T-helper 1 cell treated with Interleukin-12 subunit alpha and Interleukin-12 subunit beta and Interleukin-4 antibody, amounts not matched to agents 30 μg/mL and 1 μg/mL, for 36 hours (primary cell): ENCODE measurements around the gene FHAD1.
A peak's percentile ranks its signal among the peaks of the same experiment; 100 is the strongest.

Experiments used
- H3K27ac Mint-ChIP-seq: one replicate; pipeline ENCODE4 v1.8.0; 2021; ENCODE audit warnings: mild to moderate bottlenecking, mixed read lengths
- H3K27me3 Mint-ChIP-seq: one replicate; pipeline ENCODE4 v1.8.0; 2021; ENCODE audit warnings: low read depth, mixed read lengths
- H3K36me3 Mint-ChIP-seq: one replicate; pipeline ENCODE4 v1.8.0; 2021; ENCODE audit warnings: low read depth, mixed read lengths
- H3K4me1 Mint-ChIP-seq: one replicate; pipeline ENCODE4 v1.8.0; 2021; ENCODE audit warnings: low read depth, mixed read lengths
- H3K4me3 Mint-ChIP-seq: one replicate; pipeline ENCODE4 v1.8.0; 2021; ENCODE audit warnings: mild to moderate bottlenecking, moderate library complexity, mixed read lengths
- H3K9me3 Mint-ChIP-seq: one replicate; pipeline ENCODE4 v1.8.0; 2021; ENCODE audit warnings: mixed read lengths

Gene FHAD1

DNA sequence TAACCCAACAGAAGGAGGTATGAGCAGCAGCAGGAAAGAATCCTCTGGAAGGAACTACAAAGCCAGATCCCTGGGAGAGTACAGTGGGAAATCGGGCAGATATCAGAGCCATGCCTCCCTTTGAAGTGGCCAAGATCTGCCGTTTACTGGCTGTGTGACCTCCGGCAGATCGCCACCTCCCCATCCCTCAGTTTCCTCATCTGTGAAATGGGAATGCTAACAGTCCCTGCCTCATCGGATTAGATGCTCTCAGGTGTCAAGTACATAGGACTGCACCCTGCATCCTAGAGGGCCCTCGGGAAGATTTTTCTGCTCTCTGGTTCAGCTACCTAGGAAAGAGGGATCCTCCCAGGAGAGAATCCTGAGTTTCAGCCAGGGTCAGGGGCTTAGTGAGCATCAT, 102.1 kb downstream of the FHAD1 start:
- no peak overlapping the region for H3K27ac Mint-ChIP-seq

DNA sequence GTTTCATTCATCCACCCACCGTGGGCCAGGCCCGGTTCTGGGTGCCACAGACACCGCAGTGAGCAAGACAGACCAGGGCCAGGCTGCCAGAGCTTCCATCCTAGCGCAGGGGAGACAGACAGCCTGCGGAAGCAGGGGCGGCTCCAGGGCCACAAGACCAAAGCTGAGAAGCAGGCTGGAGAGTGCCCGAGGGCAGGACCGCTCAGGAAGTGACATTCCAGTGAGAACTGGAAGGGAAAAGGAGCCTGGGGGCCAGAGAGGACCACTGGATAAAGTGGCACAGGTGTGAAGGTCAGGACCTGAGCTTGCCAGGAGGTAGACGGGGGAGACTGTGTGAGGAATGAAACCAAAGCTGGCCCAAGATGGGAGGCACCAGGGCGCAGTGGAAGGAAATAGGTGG, 103.1 kb downstream of the FHAD1 start:
- Mint-ChIP-seq H3K27me3 (no peaks in the 10 kb centered on the region), H3K27ac (no peak overlapping the region), H3K36me3 (peaks cover 6% of the 10 kb centered on the region), H3K9me3 (no peaks in the 10 kb centered on the region), H3K4me1 (peaks cover 50% of the 10 kb centered on the region), H3K4me3 (no peak overlapping the region)

More for the DNA sequence above, 102.1 kb downstream of the FHAD1 start:
- no peaks in the 10 kb centered on the region for H3K27me3 Mint-ChIP-seq
- no peak overlapping the region for H3K4me3 Mint-ChIP-seq
- peaks cover 8% of the 10 kb centered on the region for H3K36me3 Mint-ChIP-seq
- H3K4me1 Mint-ChIP-seq = peaks cover 58% of the 10 kb centered on the region
- no peaks in the 10 kb centered on the region for H3K9me3 Mint-ChIP-seq

DNA sequence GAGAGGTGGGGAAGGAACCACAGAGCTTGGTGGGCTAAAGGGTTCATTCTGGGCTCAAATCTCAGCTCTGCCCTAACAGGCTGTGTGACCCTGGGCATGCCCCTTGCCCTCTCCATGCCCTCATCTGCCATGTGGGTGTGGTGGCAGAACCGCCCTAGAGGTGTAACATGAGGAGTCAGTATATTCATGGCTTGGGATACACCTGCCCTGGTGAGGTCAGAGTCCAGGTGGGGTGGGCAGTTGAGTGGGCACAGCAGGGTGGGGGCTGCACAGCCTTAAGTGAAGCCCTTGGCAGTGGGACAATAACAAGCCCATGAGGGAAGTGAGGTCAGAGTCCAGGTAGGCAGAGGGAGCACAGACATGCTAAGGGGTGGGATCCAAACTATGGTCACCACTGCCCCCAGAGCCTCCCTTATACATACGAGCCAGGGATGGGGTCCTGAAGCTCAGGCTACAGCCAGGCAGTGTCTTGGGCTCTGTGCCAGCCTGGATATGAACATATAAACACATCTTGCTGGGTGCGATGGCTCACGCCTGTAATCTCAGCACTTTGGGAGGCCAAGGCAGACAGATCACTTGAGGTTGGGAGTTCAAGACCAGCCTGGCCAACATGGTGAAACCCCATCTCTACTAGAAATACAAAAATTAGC, 103.7 kb downstream of the FHAD1 start:
- no peak overlapping the region for H3K27ac Mint-ChIP-seq
- H3K36me3 Mint-ChIP-seq = peaks cover 6% of the 10 kb centered on the region
- H3K4me3 Mint-ChIP-seq = no peak overlapping the region
- H3K27me3 Mint-ChIP-seq = no peaks in the 10 kb centered on the region
- H3K4me1 Mint-ChIP-seq = peaks cover 45% of the 10 kb centered on the region
- no peaks in the 10 kb centered on the region for H3K9me3 Mint-ChIP-seq

DNA sequence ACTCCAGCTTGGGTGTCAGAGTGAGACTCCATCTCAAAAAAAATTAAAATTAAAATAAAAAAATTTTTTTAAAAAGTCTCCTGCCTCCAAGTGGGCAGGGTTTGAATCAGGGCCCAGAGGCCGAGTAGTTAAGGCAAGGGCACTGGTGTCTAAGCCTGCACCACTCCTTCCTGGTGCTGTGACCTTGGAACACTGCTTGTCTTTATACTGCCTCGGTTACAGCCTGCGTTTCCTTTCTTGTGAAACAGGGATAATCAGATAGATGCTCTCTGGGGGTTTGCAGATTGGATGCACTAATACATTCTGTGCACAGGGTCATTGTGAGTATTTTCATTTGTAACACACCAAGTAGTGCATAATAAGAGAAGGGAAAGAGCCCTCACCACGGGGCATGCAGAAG, 104.3 kb downstream of the FHAD1 start:
- H3K4me3 Mint-ChIP-seq = no peak overlapping the region
- peaks cover 6% of the 10 kb centered on the region for H3K36me3 Mint-ChIP-seq
- H3K27me3 Mint-ChIP-seq = peaks cover 5% of the 10 kb centered on the region
- no peaks in the 10 kb centered on the region for H3K9me3 Mint-ChIP-seq
- peaks cover 43% of the 10 kb centered on the region for H3K4me1 Mint-ChIP-seq
- no peak overlapping the region for H3K27ac Mint-ChIP-seq

DNA sequence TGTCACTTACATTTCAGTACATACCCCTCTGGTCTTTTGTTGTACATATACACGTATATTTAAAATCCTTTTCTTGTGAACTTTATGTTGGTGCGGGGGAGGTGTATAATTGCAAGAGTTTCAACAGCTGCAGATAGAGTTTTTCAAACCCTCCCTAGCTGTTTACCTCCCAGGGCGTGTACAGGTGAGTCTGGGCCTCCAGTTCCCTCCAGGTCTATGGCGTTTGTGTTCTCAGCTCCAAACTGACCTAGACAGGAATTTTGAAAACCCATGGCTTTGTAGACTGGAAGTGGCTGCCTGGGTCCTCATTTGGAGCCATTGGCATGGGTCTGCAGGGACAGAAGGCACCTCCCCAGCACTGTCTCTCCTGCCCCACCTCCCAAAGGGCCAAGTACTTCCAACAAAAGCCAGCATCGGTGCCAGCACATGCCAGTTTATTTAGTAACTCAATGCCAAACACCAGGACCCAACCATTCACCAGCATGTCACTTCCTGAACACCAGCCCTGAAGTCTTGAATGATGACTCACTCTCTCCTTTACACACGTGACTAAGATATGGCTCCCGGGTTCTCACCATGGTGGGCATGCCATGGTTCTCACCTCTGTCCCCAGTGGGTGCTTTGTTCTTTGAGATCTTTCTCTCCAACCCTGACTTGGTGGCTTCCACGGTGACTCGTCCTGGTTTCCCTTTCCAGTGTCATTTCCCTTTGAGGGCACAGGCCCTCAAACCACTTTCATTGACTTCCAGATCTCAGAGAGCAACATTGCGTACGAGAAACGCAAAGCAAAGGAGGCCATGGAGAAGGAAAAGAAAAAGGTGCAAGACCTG, 105.3 kb downstream of the FHAD1 start:
- Mint-ChIP-seq H3K4me1 (peaks cover 33% of the 10 kb centered on the region), H3K27ac (peak overlapping the region; percentile 73)

DNA sequence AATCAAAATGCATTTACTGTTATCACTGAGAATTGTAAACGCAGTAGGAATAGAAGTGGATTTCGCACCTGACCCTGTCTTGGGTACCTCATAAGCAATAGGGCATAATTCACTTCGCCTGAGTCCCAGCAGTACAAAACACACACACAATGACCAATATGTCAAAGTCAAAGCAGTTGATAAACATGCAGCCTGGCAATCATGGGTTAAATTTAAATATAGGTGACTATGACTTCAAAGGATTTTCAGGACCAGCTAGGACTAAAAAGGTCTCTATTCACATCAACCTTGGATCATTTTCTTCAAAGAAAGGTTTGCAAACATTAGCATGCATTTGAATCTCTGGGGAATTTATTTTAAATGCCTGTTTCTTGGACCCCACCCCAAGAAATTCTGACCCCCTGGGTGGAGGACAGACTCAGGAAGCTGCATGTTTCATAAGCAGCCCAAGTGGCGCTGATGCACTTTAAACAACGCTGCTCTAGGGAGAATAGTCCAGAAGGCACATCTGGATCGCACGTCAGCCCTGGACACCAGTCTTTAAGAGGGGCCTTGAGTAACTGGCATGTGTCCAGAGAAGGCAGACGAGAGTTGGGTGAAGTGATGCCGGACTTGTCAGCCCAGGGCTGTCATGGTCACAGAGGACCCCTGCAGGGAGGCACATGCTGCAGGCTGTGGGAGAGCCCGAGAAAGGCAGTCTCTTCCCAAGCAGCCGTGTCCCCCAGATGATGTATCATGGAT, 107.0 kb downstream of the FHAD1 start:
- Mint-ChIP-seq H3K36me3 (peaks cover 3% of the 10 kb centered on the region), H3K9me3 (no peaks in the 10 kb centered on the region), H3K27me3 (peaks cover 22% of the 10 kb centered on the region), H3K4me3 (no peak overlapping the region), H3K4me1 (peaks cover 18% of the 10 kb centered on the region), H3K27ac (no peak overlapping the region)

More for the DNA sequence above, 105.3 kb downstream of the FHAD1 start:
- peaks cover 8% of the 10 kb centered on the region for H3K27me3 Mint-ChIP-seq
- H3K36me3 Mint-ChIP-seq = peaks cover 6% of the 10 kb centered on the region
- H3K4me3 Mint-ChIP-seq = peak overlapping the region; percentile 54
- H3K9me3 Mint-ChIP-seq = no peaks in the 10 kb centered on the region

DNA sequence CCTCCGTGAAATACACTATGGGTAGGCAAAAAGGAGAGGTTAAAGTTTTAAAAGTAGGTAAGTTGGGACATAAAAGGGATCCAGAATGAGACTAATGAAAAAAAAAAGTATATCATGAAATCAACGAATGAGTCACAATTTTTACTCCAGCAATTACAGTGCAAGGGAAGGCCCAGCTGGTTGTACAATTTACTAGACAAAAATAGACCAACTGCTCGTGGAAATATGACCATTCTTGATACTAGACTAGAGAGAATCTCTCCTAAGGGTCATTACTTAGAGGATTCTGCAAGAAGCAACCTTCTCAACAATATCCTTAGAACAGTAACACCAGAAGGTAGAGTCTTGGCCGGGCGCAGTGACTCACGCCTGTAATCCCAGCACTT, 107.5 kb downstream of the FHAD1 start:
- Mint-ChIP-seq H3K4me1 (peaks cover 18% of the 10 kb centered on the region), H3K27me3 (peaks cover 26% of the 10 kb centered on the region), H3K27ac (no peak overlapping the region), H3K9me3 (no peaks in the 10 kb centered on the region), H3K36me3 (peaks cover 3% of the 10 kb centered on the region), H3K4me3 (no peak overlapping the region)

DNA sequence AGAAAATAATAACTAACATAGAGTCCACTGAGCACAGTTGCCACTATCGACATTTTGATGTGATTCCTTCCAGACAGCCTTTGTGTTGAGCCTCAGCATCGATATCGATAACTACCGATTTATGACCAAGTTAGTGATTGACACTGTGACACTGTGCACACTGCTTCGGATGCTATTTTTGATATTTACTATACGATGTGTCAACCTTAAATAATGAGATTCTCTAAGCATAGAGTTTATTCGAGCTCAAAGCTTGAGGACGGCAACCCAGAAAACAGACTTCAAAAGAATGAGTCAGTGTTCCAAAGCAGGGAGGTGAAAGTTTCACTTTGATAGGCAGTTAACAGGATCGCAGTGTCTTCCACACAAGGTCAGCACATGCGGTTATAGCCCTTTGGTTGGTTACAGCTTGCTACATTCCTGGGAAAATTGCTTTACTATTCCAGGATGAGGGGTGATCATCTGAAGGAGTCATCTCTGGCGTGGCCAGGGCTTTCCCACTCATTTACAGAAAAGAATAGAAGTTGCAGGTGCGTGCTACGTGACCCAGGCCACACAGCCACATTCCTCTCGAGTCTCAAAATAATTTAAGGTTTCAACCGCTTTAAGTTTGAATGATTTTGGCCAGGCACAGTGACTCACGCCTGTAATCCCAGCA, 109.1 kb downstream of the FHAD1 start:
- Mint-ChIP-seq H3K4me1 (peaks cover 18% of the 10 kb centered on the region), H3K27ac (no peak overlapping the region), H3K27me3 (peaks cover 31% of the 10 kb centered on the region), H3K36me3 (peaks cover 3% of the 10 kb centered on the region), H3K4me3 (no peak overlapping the region), H3K9me3 (no peaks in the 10 kb centered on the region)

DNA sequence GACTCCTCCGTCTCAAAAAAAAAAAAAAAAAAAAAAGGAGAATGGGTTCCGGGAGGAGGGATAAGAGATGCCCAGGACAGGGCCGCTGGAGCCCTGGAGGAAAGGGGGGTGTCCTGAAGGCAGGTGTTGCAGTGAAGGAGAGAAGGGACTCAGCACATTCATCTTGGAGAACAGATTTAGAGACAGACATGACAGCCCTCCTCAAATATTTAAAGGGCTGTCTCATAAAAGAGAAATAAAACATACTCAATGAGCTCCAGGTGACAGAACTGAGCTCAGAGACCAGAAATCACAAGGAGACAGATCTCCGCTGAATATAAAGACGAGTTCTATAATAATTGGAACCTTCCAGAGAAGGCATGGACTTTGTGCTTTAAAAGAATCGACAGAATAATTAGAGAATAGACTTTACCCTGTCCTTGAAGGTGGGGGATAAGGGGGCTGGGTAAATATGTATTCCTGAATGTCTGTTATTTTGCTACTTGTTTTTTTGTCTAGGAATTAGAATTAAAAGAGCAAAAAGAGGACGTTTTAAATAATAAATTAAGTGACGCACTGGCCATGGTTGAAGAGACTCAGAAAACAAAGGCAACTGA, 110.7 kb downstream of the FHAD1 start:
- Mint-ChIP-seq H3K27ac (no peak overlapping the region), H3K27me3 (peaks cover 34% of the 10 kb centered on the region), H3K4me3 (no peak overlapping the region), H3K36me3 (peaks cover under 1% of the 10 kb centered on the region), H3K4me1 (peaks cover 6% of the 10 kb centered on the region), H3K9me3 (no peaks in the 10 kb centered on the region)

DNA sequence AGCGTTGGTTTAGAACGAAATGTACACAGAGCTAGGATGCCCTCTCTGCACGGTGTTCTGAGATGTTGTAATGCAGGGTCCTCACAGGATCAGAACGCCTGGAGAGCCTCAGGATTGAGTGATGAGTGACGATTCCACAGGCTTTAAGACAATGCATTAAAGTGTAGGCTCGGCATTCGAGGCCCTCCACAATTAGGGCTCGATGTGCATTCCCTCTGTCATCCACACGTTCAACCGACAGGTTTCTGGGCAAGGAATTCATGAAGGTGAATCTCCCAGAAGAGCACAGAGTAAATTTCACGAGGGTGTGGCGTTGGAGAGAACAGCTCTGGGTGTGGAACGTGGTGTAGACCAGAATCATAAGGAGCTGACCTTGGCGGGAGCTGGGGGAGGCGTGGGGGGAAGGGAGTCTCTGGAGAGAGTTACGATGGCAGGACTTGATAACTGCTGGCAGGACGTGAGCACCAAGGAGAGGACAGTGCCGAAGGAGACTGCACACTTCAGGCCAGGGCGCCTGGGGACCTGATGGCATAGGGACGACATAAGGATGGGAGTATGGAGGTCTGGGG, 111.6 kb downstream of the FHAD1 start:
- Mint-ChIP-seq H3K27ac (no peak overlapping the region), H3K36me3 (no peaks in the 10 kb centered on the region), H3K9me3 (no peaks in the 10 kb centered on the region), H3K27me3 (peaks cover 38% of the 10 kb centered on the region), H3K4me1 (peaks cover 5% of the 10 kb centered on the region), H3K4me3 (no peak overlapping the region)

DNA sequence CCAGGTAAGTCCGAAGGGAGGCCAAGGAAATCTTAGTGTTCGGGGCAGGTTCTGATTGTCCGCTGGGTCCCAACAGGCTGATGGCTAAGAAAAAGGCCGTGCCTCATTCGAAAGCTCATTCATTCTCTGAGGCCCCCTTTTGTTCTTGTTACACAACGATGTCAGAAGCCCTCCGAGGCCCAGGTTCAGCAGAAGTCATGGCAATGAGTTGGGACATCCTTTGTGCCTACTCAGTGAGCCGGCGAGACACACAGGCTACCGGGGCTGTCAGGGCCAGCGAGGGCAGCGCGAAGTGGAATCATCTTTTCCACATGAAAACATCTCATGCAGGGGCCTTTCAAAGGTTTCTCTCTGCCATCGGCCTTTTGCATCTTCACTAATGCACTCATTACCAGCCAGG, 113.7 kb downstream of the FHAD1 start:
- no peaks in the 10 kb centered on the region for H3K36me3 Mint-ChIP-seq
- no peak overlapping the region for H3K27ac Mint-ChIP-seq
- no peak overlapping the region for H3K4me3 Mint-ChIP-seq

DNA sequence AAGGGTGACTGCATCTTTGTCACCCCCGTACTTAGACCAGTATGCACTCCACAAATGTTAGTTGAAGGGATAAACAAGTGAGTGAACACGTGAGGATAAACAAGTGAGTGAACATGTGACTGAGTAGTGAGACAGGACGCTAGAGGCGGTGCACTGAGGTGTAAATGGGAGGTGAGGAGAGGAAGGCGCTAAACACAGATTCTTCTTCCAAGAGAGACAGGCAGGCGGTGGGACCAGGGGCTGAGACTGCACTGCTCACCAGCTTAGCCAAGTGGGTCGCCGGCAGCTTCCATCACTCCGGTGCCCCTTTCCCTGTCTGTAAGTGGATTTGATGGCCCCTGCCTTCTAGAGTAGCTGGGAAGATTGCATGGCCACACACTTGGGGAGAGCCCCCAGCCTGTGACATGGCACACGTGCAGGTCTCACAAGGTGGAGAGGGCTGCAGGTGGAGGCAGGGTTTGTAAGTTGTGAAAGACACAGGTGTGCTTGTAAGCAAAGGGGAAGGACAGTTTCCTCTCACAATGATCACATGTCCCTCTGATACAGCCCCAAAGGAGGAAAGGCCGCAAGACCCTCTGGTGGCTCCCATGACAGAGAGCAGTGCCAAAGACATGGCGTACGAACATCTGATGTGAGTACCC, 115.2 kb downstream of the FHAD1 start:
- Mint-ChIP-seq H3K9me3 (no peaks in the 10 kb centered on the region), H3K4me1 (no peaks in the 10 kb centered on the region), H3K4me3 (no peak overlapping the region), H3K27me3 (peaks cover 44% of the 10 kb centered on the region), H3K27ac (no peak overlapping the region), H3K36me3 (no peaks in the 10 kb centered on the region)

More for the DNA sequence above, 113.7 kb downstream of the FHAD1 start:
- Mint-ChIP-seq H3K9me3 (no peaks in the 10 kb centered on the region), H3K4me1 (peaks cover 5% of the 10 kb centered on the region), H3K27me3 (peaks cover 47% of the 10 kb centered on the region)

DNA sequence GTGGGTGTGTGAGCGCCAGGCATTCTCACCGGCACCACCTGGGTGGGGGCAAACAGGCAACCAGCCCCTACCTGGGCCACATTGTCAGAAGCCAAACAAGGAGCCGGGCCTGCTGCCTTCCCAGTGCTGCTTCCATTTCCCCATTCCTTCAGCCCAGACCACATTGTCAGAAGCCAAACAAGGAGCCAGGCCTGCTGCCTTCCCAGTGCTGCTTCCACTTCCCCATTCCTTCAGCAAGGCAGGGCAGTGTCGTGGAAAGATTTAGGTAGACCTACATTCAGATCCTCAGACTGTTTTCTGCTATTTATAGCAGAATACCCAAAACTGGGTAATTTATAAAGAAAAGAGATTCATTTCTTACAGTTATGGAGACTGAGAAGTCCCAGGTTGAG, 115.7 kb downstream of the FHAD1 start:
- Mint-ChIP-seq H3K27ac (no peak overlapping the region), H3K4me3 (no peak overlapping the region), H3K4me1 (no peaks in the 10 kb centered on the region), H3K27me3 (peaks cover 41% of the 10 kb centered on the region), H3K36me3 (no peaks in the 10 kb centered on the region), H3K9me3 (no peaks in the 10 kb centered on the region)
